Measurements from ENCODE around the gene IL23A.
"Not testable (repeated sequence)": the region's sequence is repeated elsewhere in the genome, so short reads cannot be mapped to it uniquely, and the experiment has no call there.

Gene IL23A

DNA sequence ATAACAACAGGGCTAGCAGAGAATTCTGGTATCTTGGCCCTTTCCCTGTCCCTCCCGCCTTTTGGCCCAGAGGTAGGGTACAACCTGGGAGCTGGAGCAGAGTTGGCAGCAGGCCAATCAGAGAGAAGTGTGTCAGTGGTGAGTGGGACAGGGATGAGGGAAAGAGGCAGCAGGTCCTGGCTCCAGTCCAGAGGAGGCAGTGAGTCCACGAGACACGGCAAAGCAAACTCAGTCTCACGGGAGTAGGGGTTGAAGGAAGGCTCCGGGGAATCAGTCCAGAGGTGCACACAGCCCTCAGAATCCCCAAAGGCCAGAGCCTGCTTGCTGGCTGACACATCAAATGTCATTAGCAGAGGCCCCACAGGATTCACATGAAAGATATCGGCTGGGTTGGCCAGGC, 12.2 kb upstream of the IL23A start:
- DNase-seq: no peak

DNA sequence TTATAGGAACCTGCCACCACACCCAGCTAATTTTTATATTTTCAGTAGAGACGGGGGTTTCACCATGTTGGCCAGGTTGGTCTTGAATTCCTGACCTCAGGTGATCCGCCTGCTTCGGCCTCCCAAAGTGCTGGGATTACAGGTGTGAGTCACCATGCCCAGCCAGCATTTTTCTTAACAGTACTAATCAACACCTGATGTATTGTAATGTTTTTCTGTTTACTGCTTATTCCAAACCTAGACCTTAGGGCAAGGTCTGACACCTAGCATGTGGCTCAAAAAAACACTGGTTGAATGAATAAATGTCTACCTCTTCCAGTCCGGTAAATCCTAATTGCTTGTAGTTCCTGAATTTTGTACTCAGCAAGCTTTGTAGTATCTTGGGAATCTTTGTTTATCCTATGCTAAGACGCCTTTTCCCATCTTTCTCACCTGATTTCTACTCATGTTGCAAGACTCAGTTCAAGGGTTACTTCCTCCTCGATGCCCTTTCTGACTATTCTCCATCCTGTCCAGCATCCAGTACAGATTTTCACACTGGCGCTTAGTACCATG, 7.7 kb upstream of the IL23A start:
- DNase-seq: no peak

DNA sequence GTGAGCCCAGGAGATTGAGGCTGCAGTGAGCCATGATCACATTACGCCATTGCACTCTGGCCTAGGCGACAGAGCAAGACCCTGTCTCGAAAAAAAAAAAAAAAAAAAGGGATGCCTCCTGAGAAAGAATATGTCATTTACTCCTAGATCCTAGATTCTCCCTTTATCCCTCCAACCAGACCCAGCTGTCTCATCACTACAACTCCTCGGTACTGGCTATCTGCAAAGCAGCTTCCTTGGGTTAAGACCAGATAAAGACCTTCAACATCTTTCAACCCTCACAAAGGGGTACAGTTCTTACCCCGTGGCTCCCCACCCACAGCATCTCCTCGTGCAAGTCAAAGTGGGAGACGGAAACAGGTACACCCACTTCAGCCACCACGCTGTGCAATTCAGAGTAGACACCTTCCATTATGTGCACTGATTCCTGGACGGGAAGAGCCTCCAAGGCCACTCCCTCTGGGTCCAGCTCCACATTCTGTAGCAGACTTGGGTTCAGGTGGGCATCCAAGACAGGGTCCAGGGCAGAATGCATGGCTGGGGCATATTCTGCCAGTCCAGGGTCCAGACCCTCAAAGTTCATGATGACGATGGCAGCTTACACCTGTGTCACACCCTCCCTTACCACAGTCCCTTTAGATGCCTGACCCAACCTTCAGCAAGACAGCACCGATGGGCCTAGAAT, 6.0 kb upstream of the IL23A start:
- no peak for DNase-seq

DNA sequence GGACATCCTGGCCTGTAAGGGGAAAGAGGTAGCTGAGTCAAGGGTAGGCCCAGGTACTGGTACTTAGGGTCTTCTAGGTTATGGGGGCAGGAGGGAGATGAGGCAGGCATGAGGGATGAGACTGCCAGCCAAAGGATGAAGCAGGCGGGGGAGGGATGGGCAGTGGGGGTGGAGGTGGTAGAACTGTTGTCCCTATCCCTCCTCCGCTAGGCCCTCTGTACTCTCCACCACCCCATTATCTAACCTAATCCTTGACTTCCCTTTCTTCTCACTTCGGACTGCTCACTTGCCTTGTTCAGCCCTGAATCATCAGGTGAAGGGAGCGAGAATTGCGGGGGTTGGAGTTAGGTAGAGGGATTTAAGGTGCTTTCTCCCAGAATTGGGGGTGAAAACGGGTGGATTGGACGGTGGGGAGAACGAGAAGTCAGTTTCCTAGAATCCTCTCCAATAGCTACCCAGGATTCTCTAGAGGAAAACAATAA, 5.4 kb upstream of the IL23A start:
- DNase-seq: no peak

DNA sequence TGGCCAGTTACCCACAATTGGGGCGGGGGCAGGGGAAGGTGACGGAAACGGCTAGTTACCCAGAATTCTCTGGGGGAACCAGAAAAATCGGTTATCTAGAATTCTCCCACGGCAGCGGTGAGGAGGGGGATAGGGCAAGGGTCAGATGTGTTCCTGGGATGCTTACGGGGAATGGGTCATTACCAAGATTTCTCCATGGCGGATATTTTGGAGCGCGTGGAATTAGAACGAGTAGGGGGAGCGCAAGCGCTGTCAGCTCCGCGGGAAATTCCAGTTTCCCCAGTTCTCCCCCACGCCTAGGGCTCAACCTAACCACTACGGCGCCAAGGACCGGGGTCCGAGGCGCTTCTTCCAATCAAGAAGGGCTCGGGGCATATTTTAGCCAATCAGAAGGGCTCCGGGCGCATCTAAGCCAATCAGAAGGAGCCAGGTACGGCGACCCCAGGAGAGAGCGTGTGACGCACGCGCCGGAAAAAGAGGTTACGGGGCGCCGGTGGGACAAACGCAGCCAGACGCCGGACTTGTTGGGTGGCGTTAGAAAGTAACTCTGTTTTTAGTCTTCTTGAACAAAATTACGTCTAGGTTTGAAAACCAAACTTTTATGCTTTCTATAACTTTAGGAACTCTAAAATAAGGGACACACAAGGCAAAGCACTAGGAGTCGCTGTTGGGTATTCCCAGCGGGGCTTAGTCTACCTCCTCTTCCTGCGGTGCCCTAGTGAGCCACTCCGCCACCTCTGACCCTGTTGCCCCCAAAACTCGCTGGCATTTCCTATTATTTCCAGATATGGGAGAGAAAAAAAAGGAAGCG, 4.8 kb upstream of the IL23A start, which contains the start of gene PAN2:
Gene PAN2, minus strand, starts transcription at position 322 of the 811 bp plus-strand sequence. CDS start 906 bp downstream, outside the sequence.
- DNase-seq: peak; percentile 89 to 95

DNA sequence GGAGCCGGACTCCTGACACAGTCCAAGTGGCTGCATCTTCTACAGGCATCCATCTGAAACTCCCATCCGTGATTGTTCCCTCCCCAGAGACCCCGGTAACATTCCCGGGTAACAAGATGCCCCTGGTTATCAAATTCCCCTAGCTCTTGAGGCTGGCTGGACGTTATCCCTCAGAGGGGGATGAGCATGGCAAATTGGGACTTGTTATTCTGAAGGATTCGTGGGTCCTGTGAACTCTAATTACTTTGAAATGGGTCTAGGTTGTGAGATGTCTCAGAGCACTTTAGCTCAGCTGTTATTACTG, 4.2 kb upstream of the IL23A start:
- DNase-seq: no peak

DNA sequence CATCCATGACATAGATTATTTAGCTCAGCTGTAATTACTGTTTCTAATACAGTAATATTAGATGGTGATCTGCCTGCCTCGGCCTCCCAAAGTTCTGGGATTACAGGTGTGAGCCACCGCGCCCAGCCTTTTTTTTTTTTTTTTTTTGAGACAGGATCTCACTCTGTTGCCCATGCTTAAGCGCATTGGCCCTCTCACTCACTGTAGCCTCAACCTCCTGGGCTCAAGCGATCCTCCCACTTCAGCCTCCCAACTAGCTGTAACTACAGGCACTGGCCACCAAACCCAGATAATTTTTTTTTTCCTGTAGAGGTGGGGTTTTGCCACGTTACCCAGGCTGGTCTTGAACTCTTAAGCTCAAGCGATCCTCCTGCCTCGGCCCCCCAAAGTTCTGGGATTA, 3.2 kb upstream of the IL23A start:
- not testable (repeated sequence) for DNase-seq

DNA sequence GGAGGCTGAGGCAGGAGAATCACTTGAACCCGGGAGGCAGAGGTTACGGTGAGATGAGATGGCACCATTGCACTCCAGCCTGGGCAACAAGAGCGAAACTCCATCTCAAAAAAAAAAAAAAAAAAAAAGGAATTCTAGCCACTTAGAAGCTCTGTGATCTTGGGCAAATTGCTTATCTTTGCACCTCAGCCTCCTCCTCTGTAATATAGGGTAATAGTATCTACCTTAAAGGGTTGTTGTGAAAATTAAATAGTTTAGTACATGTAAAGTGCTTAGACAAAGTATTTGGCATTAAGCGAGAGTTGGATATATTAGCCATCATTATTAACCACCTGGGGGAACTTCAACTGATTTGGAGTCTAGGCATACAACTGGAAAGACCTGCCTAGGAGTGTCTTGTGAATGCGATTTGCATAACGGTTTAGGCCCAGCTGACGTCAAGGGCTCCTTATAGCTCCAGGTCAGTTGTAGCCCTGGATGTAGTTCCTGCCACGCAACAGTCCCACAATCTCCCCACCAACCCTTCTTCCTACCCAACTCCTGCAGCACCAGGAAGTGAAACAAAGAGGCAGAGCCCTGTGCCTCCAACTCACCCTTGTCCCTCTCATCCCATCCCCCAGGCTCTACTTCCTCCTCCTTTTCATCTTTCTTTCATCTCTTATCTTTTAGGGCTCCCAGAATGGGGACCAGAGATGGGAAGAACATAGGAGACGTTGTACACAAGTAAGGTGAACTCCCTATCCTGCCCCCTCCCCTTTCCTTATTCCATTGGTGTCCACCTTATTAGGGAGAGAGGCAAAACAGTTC, 2.1 kb upstream of the IL23A start:
- DNase-seq: peak in 1 of 2 donors; percentile 9

DNA sequence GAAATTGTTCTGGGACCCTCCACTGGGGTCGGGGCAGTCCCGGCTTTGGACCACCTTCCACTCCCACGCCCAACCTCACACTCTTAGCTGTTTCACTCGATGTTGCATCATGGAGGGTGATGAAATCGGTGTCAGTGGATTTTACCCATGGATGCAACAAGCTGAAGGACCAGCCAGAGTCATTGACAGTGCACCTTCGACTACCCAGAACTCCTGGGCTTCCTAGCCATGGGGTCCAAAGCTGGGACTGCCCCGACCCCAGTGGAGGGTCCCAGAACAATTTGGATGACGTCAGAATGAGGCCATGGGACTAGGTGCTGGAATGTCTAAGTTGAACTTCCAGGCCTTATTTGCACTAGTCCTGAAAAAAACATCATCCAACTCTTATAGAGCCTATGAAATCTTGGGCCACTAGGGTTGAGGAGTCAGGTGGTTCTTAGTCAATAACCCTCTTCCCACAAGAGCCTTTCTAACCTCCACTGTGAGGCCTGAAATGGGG, 882 bp upstream of the IL23A start:
- DNase-seq: no peak

DNA sequence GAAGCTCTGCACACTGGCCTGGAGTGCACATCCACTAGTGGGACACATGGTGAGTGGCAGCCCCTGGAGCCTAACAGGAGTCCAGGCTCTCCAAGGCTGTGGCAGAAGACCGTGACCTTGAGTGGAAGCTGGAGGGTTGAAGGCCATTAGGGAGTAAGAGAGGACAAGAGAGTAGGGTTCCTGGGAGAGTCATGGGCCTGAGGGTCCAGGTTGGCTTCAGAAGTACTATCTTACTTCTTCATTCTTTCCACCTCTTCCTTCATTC, 406 bp downstream of the IL23A start:
- DNase-seq: no peak

DNA sequence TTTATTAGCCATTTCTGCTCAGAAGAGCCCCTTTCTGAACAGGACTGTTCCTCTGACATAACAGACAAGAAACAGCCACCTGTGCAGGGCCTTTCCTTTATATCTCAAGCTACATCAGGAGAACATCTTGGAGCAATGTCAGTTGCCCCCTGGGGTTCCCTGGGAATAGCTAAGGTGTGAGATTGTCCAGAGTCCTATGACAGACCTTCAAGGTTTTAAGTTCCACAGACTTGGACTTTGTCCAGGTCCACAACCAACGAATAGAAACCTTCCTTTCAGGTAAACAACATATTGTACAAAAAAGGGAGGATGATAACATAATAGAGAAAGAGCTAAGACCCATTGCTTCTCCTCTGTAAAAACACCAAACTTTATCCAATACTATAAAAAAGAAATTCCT, 2.9 kb downstream of the IL23A start:
- DNase-seq: no peak

DNA sequence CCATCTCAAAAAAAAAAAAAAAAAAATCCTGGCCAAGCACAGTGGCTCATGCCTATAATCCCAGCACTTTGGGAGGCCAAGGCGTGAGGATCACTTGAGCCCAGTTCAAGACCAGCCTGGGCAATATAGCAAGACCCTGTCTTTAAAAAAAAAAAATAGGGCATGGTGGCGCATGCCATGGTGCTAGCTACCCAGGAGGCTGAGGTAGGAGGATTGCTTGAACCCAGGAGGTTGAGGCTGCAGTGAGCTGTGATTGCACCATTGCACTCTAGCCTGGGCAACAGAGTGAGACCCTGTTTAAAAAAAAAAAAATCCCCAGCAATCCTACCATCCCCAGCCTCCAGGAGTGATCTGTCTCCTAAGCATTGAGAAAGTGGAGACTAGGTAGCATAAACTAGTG, 3.6 kb downstream of the IL23A start:
- not testable (repeated sequence) for DNase-seq

DNA sequence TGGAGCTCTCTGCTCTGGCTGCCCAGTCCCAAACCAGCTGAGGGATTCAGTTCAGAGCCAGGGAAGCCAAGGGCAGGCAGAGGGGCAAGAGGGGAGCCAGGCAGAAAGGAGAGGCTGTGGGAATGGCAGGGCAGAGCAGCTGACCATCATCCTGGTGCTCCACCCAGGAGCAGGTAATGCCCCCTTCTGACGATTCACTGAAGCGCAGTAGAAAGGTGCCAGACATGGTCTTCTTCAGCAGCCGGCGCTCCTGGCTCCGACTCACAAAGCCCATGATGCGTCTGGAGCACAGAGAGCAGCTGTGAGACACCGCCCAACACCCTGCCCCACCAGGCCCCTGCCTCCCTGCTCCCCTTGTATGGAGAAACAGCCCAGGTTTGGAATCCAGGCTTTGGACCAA, 8.0 kb downstream of the IL23A start:
- no peak for DNase-seq

DNA sequence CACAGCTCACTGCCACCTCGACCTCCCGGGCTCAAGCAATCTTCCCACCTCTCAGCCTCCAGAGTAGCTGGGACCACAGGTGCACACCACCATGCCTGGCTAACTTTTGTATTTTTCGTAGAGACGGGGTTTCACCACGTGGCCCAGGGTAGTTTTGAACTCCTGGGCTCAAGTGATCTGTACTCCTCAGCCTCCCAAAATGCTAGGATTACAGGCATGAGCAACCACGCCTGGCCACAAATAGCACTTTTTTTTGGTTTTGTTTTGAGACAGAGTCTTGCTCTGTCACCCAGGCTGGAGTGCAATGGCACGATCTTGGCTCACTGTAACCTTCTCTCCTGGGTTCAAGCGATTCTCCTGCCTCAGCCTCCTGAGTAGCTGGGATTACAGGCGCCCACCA, 8.6 kb downstream of the IL23A start:
- not testable (repeated sequence) for DNase-seq

DNA sequence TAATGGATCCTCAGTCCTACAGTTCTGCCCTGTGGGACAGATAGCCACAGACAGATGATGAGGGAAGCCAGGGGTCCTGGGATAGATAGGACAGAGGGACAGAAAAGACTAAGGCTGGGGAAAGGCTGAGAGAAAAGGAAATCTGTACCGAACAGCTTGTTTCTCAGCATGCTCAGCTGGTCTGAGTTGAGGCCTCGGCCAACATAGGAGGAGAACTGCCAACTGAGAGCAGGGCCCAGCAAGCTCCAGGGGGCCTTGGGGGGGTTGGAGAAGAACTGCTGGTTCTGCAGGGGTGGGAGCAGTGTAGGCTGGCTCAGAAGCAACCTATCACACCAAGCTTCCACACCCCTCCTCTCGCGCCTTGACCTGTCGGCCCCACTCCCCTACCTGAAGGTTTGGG, 10.1 kb downstream of the IL23A start:
- DNase-seq: no peak

DNA sequence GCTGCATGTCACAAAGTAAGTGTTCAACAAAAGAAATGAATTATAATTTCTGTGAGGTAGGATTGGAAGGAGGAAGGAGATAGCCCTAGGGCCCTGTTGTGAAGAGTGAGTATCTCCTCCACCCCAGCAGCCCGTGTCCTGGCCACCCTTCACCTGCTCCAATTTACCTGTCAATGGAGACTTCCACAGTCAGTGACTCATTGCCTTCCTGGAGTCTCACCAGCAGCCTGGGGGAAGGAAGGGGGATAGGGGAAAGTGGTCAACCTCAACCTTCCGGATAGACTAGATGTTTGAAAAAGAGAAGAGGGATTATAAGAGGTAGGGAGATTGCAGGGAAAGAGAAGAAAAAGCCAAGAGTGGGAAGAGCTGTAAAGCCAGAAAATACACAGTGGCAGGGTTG, 12.0 kb downstream of the IL23A start:
- DNase-seq: no peak

DNA sequence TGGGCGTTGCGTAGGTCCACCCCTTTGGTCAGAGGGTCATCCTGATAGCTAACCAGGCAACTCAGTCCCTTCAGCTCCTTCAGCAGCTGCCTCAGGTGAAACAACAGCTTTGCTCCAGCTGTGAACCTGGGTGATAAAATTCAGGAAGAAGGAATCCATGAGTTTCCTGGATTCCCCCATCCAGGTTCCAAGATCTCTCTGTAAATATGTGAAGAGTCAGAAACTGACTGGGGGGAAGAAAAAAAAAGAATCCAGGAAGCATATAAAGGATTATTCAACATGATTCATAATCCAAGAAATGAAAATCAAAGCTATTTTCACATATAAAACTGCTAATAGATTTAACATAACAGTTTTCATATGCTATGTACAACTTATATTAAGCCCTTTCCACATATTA, 12.6 kb downstream of the IL23A start:
- DNase-seq: no peak

DNA sequence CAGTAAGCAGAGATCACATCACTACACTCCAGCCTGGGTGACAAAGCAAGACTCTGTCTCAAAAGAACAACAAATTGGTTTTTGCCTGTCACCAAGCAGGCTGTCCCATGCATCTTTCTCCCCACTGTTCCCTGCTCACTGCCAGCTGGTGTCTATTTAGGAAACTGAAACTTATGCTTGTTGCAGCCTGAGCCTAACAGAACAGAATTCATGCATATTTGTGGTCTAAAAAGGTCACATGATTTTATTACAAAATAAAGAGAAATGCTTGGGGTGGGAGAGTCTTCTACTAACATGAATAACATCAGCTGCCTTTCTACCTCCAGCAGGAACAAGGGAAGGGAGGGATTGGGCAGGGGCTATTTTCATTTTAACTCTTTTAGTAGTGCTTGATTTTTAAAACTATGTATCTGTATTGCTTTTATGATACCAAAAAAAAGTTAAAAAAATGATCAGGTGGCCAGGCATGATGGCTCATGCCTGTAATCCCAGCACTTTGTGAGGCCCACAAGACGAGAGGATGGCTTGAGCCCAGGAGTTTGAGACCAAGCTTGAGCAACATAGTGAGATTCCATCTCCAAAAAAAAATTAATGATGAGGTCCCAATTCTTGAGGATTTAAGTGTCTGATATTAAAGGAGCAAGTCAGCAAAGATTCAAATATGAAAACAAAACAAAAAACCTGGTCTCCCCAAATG, 20.3 kb downstream of the IL23A start:
- peak; percentile 20 to 87 for DNase-seq

DNA sequence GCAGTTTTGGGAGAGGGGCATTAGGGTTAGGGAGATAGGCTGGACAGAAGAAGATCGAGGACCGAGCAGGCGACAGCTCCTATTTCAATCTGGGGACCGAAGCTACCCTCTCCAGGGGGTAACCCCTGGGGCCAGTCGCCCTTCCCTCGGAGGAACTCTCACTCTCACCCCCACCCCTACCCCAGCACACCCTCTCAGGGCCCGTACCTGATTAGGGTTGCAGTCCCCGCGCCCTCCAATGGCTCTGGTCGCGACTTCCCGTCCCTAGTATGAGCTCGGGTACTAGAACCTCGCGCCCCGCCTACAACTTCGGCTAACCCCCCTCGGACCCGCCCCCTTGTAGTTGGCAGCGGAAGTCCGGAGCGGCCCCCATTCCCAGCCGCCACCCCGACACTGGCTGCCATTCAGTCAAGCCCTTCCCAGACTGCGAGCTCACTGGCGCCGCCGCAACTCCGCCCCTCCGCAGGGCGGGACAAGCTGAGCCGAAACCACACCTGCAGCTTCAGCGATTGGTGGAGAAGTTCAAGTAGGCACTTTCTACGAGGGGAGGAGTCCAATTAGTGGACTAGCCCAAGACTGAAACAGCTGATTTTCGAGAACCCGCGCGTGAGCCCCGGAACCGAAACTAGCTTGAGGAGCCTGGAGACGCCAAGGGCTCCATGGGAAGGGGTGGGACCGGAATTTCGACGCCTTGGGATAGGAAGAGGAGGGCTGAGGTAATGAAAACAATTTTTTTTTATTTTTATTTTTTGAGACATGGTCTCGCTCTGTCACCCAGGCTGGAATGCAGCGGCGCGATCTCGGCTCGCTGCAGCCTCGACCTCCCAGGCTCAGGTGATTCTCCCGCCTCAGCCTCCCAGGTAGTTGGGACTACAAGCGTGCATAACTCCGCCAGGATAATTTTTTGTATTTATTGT, 21.4 kb downstream of the IL23A start, which contains the start of gene STAT2:
Gene STAT2, minus strand, starts transcription at position 257 of the 917 bp plus-strand sequence. CDS start 3,536 bp downstream, outside the sequence.
- DNase-seq: peak; percentile 98 to 100

DNA sequence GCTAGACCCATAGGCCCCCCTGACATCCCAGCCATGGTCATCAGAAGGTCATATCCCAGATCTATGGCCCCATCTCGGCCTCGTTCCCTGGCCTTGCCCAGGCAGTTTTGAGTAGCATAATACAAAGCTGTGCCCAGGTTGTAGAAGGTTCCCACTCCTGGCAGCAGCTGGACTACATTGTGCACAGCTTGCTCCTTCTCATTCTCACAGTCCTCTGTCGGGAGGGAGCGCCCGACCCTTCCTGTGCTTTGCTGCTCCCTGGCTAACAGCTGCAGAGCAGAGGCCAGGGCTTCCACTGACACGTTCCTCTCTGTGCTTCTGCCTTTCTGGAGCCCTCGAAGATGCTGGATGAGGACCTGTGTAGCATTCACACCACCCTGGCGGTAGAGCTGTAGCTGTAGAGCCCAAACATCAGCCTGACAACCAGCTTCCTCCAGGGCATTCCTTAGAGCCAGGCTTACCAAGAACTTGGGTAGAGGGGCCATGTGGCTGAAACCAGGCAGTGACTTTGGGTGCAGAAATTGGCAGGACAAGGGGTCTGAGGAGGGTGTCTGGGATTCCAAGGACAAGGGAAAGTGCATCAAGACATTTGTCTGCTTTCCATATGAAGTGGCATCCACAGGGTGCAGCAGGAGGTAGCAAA, 22.9 kb downstream of the IL23A start:
- no peak for DNase-seq

Data from hippocampal formation (tissue), 2 donors.